GM19328 (cell line): ENCODE data around the gene IFT20.
A peak's percentile ranks its signal among the peaks of the same experiment; 100 is the strongest.

ENCODE experiments used
- ATAC-seq: cut with Tn5 transposase; IDR thresholded peaks from one replicate; pipeline ENCODE4 v1.9.1; 2021; ENCODE audit warnings: mild to moderate bottlenecking, moderate library complexity; ENCODE audit not compliant: unreplicated experiment

Gene IFT20

DNA sequence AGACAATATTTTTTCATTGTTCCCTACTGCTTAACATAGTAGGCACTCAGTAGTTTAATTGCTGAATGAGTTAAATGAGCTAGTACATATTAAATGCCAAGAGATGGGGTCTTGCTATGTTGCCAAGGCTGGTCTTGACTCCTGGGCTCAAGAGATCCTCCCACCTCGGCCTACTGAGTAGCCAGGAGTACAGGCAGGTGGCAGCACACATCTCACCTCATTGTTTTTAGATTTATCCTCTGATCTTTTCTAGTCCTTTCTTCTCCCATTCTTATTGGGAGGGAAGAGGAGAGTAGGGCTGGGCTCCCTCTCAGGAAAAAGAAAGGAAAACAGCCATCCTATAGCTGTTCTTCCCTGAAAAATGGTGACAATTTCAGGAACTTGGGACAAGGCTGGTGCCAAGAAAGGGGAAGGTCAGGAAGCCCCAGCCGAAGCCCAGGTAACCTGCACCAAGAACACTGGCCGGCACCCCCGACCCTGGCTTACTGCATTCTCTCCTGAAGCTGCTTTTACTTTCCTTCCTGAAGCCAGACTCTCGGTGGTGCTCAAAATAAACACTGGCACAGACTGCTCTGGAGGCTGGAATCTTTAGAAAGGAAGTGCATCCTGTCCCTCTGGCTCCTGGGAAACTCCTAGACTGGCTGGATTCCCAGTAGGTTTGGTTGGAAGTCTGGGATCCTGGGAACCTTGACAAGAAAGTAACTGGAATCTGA lies 2.9 kb upstream of the IFT20 start:
- ATAC-seq: no peak

DNA sequence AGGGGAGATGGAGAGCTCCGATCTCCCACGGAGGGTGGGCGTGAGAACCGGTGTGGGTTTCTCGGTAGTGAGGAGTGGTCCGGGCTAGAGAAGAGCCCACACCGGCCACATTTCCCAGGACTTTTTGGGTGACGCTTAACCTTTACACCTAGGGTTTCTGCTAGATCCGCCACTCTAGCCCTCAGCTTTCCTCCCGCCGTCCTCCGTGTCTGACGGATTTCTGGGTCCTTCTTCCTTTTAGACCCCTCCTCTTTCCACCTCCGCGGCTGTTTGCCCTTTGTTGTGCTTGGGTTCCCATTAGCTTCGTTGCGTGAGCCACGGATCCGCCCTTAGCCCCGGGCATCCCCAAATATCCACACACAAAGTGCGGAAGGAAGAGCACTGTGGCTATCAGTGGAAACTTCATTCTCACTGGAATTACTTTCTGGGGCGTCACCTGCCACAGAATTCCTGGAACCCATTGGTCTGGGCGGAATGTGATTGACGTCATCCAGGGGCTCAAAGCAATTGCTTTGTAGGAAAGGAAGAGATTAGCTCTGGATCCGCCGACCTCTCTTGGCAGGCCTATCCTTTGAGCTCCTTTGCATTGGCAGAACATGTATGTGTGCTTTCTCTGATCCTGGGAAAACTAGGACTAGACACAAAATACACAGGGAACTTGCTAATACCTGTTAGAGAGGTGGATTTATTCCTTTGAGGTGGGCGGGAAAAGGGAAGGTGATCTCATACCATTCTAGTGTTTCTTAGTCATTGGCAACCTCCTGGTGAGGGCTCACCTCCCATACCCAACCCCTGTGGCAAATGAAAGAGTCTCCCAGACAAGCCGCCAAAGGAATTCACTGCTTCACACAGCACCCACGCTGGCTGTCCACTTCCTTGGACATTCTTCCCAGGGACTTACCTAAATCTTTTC lies 943 bp upstream of the IFT20 start:
- ATAC-seq: no peak

- no peak for ATAC-seq
These were observed 539 bp downstream of the IFT20 start for GRCh38 chr17:28334666-28335200.

GRCh38 chr17:28334171-28334570 lies 1.1 kb downstream of the IFT20 start:
- ATAC-seq: no peak

DNA sequence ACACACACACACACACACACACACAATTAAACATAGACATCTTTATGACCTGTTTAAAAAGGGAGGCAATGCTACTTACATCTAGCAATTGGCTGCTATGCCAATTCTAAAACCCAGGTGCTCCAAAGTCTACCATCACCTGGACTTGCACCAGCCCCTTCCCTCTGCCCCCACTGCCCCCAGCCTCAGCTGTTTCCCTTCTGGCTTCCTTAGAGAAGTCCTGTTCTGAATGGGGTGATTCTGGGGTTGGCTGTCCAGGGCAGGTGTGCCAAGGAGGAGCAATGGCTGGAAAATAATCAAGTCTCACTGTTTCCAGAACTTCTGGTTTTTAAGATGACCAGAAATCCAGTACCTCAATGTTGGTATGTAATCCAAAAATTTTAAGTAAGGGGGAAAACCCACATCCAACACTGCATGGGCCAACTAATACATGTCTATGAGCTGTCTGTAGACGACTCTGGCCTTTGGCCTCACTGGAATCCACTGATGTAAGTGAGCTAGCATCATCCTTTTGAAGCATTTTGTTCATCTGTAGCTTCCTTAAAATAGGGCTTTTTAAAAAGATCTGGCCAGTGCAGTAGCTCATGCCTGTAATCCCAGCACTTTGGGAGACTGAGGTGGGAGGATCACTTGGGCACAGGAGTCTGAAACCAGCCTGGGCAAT lies 2.1 kb downstream of the IFT20 start:
- ATAC-seq: no peak

DNA sequence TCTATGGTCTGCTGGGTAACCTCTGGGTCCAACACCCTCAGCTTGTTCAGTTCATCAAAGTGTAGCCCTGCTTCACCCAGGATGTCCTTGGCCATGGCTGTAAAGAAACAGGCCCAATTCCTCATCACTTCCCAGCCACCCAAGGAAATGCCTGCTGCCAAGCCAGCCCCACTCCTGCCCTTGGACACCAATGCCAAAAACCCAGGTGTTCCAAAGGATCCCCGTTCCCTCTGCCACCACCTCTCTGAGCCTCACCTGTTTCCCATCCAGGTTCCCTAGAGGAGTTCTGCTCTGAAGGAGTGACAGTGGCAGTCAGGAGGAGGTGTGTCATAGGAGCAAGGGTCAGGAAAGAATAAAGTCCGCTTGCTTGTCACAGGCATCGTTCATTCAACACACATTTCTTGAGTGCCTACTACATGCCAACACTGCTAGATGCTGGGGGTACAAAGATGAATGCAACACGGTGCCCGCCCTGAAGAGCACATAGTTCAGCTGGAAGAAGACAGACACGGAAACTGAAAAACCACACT lies 3.3 kb downstream of the IFT20 start:
- ATAC-seq: no peak

DNA sequence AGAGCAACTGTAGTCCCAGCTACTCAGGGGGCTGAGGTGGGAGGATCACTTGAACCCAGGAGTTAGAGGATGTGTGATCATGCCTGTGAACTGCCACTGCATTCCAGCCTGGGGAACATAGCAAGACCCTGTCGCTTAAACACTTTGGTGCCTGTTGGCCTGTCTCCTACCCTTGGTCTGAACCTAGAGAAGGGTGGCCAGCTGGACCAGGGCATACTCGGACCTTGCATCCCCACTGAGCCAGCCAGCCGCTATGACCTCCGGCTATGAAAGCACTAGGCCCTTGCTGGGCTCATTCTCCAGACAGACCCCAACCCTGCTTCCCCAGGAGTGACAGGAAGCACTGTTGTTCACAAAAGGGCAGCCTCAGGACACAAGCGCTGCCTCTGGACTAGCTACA lies 4.6 kb downstream of the IFT20 start:
- ATAC-seq: no peak

GRCh38 chr17:28328325-28328724 lies 6.9 kb downstream of the IFT20 start:
- no peak for ATAC-seq

DNA sequence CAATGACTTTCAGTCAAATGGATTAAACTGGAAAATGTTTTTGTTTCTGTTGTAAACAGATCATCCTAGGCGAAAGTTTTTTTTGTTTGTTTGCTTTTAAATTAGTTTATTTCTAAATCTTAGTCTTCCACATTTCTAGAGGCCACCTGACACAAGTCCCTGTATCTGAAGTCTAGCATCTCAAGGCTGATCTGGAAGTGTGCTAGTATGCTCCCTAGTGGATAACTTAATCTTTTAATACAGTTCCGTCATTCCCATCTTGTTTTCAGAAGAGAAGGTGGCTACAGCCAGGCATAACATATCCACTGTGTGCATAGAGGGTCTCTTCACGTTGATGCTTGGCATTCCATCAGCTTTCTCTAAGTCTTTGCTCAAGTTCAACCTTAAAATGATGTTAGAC lies 7.6 kb downstream of the IFT20 start:
- no peak for ATAC-seq

DNA sequence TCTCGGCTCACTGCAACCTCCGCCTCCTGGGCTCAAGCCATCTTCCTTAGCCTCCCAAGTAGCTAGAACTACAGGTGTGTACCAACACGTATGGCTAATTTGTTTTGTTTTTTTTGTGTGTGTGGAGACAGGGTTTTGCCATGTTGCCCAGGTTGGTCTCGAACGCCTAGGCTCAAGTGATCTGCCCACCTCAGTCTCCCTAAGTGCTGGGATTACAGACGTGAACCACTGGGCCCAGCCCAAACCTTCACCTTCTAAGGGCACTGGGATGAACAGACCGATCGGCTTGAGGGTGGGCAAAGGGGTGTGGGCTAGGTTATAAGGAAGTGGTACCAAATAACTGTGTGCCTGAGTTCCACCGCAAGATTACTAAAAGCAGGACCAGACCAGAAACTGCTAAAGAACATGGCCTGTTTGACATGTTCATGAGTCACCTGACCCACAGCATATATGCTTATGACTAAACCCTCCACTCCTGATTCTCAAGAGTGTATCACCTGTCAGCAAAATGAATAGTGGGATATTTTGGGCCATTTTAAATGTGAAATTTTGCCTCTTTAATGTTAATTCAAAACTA lies 8.2 kb downstream of the IFT20 start:
- no peak for ATAC-seq

GRCh38 chr17:28326114-28326513 lies 9.2 kb downstream of the IFT20 start:
- ATAC-seq: no peak

DNA sequence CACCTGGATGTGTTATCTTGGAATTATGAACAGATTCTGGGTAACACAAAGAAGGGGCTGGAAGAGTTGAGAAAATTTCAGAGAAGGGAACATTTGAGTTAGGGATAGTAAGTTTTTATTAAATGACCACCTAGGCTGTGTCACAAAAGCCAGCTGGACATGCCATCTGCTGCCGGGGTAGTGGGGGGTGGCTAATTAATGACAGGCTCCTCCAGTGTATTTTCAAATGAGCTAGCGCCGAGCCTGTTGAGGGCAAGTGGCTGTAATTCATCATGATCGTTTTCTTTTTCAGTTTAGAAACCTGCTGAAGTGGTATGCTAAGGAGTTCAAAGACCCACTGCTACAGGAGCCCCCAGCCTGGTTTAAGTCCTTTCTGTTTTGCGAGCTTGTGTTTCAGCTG lies 10.1 kb downstream of the IFT20 start:
- ATAC-seq: no peak

- ATAC-seq: no peak
These were observed 10.5 kb downstream of the IFT20 start for GRCh38 chr17:28324781-28325180.

DNA sequence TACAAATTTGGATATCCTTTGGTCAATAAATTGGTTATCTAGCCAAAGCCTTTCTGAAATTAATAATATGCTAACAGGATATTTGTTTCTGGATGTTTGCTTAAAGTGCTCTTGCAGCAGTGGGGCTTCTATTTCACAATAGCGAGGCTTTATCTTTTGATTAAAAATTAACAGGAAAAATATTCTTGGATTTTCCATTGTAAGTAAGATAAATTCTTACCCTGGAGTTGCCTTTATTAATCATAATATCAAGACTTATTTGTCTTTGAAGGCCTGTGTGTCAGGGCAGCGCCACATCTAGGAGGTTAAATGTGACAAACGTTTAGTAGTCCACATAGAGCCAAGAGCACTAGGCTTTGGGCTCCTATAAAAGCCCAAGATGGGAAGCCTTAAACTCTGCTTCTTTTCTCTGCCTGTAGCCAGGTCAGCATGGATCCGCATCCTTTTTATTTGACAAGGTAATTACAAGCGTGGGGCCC lies 11.0 kb downstream of the IFT20 start:
- ATAC-seq: no peak

GRCh38 chr17:28320215-28321061 lies 14.8 kb downstream of the IFT20 start:
- ATAC-seq: no peak

DNA sequence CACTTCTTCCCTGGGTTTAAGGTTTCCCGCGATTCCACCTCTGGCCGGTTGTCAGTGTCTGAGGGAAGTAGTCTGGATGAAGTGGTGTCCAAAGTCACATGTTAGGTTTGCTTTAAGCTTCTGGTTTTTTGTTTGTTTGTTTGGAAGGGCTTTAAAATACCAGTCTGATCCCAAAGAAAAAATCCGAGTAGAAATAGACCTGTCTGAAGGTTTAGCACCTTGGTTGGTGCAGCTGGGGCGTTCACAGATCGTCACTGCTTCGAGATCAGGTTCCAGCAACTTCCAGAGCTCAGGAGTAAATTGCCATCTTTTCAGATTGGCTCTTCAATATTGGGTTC lies 15.7 kb downstream of the IFT20 start:
- ATAC-seq: no peak

DNA sequence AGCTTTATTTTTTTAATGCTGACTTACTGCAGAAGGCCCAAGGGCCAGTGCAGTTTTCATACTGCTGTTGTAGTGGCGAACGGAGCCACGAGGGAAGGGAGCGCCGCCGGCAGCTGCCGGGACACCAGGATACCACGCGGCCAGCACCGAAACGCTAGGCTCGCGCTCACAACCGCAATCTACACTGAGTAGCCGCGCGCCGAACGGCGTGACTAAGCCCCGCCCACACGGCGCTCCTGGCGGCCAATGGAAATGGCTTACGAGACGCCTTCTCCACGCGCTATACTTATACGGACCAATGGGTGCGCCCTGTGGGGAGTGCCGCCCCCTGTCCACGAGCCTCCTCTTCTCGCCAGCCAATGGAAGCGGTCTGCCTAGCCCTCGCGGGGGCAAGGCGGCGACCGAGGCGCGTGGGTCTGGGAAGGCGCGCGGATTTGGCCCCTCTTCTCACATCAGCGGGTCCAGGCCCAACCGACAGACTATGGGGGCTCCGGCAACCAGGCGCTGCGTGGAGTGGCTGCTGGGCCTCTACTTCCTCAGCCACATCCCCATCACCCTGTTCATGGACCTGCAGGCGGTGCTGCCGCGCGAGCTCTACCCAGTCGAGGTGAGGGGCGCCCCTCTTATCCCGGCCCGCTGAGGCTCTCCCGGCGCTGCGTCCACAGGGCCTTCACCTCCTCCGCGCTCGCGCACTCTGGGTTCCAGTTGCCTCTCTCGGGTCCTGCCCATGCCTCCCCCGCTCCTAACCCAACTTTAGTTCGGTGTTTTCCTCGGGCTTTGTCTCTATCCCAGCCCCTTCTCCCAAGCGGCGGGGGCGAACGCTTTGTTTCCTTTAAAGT lies 16.3 kb downstream of the IFT20 start, which contains the start of gene TMEM97:
TMEM97 (plus strand) TSS at position 442 of the 839 bp plus-strand sequence; CDS start at position 482, 40 bp downstream.
- peak; percentile 98 for ATAC-seq

DNA sequence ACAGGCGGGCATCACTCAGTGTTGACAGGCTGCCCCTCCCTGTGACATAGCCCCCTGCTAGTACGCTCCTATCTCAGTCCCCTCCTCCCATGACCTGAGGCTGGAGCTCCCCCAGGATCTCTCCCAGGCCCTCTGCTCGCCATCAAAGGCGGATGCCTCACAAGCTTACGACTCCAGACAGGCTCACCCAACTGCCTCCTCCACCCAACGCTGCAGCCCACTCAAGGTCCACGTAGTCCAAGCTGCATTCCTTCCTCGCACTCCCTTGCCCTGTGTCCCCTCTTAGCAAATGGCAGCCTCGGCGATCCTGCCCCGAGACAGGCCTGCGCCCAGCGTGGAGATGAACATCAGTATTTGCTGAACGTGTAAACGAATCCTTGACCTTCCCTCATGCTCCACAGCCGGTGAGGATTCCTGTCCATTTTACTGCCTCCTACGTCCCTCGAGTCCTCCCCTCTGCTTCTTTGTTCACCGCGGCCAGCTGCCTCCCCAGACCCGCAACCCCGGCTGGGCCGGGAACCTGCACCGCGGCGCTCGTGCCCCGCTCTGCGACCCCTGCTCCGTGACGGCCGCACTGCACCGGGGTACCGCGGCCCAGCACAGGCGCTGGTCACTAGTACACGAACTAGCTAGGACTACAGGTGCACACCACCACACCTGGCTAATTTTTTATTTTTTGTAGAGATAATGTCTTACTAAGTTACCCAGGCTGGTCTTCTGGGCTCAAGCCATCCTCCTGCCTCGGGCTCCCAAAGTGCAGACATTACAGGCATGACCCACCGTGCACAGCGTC lies 17.1 kb downstream of the IFT20 start:
- no peak for ATAC-seq
